C1 segment of cervical spinal cord (tissue), 14 donors: ENCODE measurements around the gene CDK11A.
"Not testable (repeated sequence)": the region's sequence is repeated elsewhere in the genome, so short reads cannot be mapped to it uniquely, and the experiment has no call there.

Source experiments
- DNase-seq, 14 donors: peaks; one replicate each; lab custom pipeline; 2025; lab: John Stamatoyannopoulos, UW

CDK11A gene

GRCh38 chr1:1726088-1726487 lies 1.9 kb upstream of the CDK11A start:
- DNase-seq: not testable (repeated sequence)

GRCh38 chr1:1721201-1721600 lies 3.0 kb downstream of the CDK11A start:
- DNase-seq: no peak

- not testable (repeated sequence) for DNase-seq
Measured at GRCh38 chr1:1715109-1715883, 8.9 kb downstream of the CDK11A start.

- DNase-seq: not testable (repeated sequence)
Measured at GRCh38 chr1:1707897-1708296, 16.3 kb downstream of the CDK11A start.

GRCh38 chr1:1707241-1707640 lies 16.9 kb downstream of the CDK11A start:
- DNase-seq: not testable (repeated sequence)

GRCh38 chr1:1705623-1706022 lies 18.5 kb downstream of the CDK11A start:
- not testable (repeated sequence) for DNase-seq

- not testable (repeated sequence) for DNase-seq
Measured at GRCh38 chr1:1704284-1704957, 19.7 kb downstream of the CDK11A start.

- no peak for DNase-seq
Measured at GRCh38 chr1:1703796-1704195, 20.4 kb downstream of the CDK11A start.

- not testable (repeated sequence) for DNase-seq
Measured at GRCh38 chr1:1702506-1702905, 21.7 kb downstream of the CDK11A start.

- not testable (repeated sequence) for DNase-seq
Measured at GRCh38 chr1:1700557-1700956, 23.6 kb downstream of the CDK11A start.

- DNase-seq: not testable (repeated sequence)
Measured at GRCh38 chr1:1700067-1700466, 24.1 kb downstream of the CDK11A start.

- not testable (repeated sequence) for DNase-seq
Measured at GRCh38 chr1:1699061-1699460, 25.1 kb downstream of the CDK11A start.

- DNase-seq: not testable (repeated sequence)
Measured at GRCh38 chr1:1697358-1698183, 26.6 kb downstream of the CDK11A start.

- not testable (repeated sequence) for DNase-seq
Measured at GRCh38 chr1:1696431-1697357, 27.5 kb downstream of the CDK11A start.

- peak; percentile 38 to 89 (median 82) for DNase-seq
Measured at GRCh38 chr1:1692714-1693647, 31.2 kb downstream of the CDK11A start, which contains the start of gene SLC35E2B. TSS of gene SLC35E2B (minus strand) at chr1:1692795. CDS start at chr1:1676699, 16,096 bp downstream.

- peak in 4 of 14 donors; percentile 46 to 78 (median 63) for DNase-seq
Measured at GRCh38 chr1:1692324-1692713, 31.8 kb downstream of the CDK11A start.

- not testable (repeated sequence) for DNase-seq
Measured at GRCh38 chr1:1691443-1691842, 32.7 kb downstream of the CDK11A start.

- not testable (repeated sequence) for DNase-seq
Measured at GRCh38 chr1:1689526-1689925, 34.6 kb downstream of the CDK11A start.

GRCh38 chr1:1687846-1688245 lies 36.3 kb downstream of the CDK11A start:
- DNase-seq: no peak
